Caco-2 (cell line): ENCODE data around the gene ZNF264. TPM values are rescaled to one million over a fixed set of nuclear protein-coding genes. Genes with fewer than 3 reads are reported as not detected.

Source experiments
- BruUV-seq: library from RNA; stranded (reverse); fragments of 400-500 nt; replicated peaks from 2 replicates; lab custom pipeline; 2021; lab: Mats Ljungman, UMichigan
- CTCF ChIA-PET: fragments of 300-600 bp; sonication (Branson Sonifier 250); formaldehyde crosslinking; loops from one replicate; lab custom pipeline; 2022; ENCODE audit warnings: antibody characterized with exemption; lab: Charles Lee
- POLR2A ChIA-PET: fragments of 300-600 bp; sonication (Branson Sonifier 250); formaldehyde crosslinking; loops from one replicate; lab custom pipeline; 2022; ENCODE audit warnings: antibody characterized with exemption; lab: Charles Lee
- DNase-seq, 2 experiments: peaks; one replicate each; pipeline versions ENCODE4 v3.0.0 to v3.0.0-alpha.2; 2020 to 2022
- H3K27me3 ChIP-seq: replicated peaks from 2 replicates; pipeline ENCODE4 v1.6.0; 2011; ENCODE audit warnings: low read length; ENCODE audit not compliant: control insufficient read depth, insufficient read depth
- H3K36me3 ChIP-seq: 2 replicates; pipeline ENCODE4 v1.5.1; 2011; ENCODE audit warnings: low read length; ENCODE audit not compliant: control insufficient read depth, insufficient read depth
- H3K4me1 ChIP-seq: fragments of 250-450 bp; sonication (Bioruptor Pico); 2 replicates; pipeline ENCODE4 v1.5.1; 2020; ENCODE audit warnings: mild to moderate bottlenecking
- H3K4me3 ChIP-seq: 2 replicates; pipeline ENCODE4 v1.5.1; 2011; ENCODE audit warnings: low read depth, mild to moderate bottlenecking, control low read depth, low read length
- H3K9me3 ChIP-seq: fragments of 250-450 bp; sonication (Bioruptor Pico); 2 replicates; pipeline ENCODE4 v1.5.1; 2020; ENCODE audit warnings: mild to moderate bottlenecking, moderate library complexity
- H3K27ac Mint-ChIP-seq: one replicate; pipeline ENCODE4 v1.8.0; 2022; ENCODE audit warnings: mixed read lengths; ENCODE audit not compliant: unreplicated experiment
- H3K27me3 Mint-ChIP-seq: one replicate; pipeline ENCODE4 v1.8.0; 2022; ENCODE audit warnings: mixed read lengths; ENCODE audit not compliant: insufficient read depth, unreplicated experiment
- H3K36me3 Mint-ChIP-seq: one replicate; pipeline ENCODE4 v1.8.0; 2022; ENCODE audit warnings: mild to moderate bottlenecking, mixed read lengths; ENCODE audit not compliant: insufficient read depth, unreplicated experiment
- H3K4me1 Mint-ChIP-seq: one replicate; pipeline ENCODE4 v1.8.0; 2022; ENCODE audit warnings: low read depth, mixed read lengths; ENCODE audit not compliant: unreplicated experiment
- H3K4me3 Mint-ChIP-seq: one replicate; pipeline ENCODE4 v1.8.0; 2022; ENCODE audit warnings: mild to moderate bottlenecking, moderate library complexity, mixed read lengths; ENCODE audit not compliant: unreplicated experiment
- H3K9me3 Mint-ChIP-seq: one replicate; pipeline ENCODE4 v1.8.0; 2022; ENCODE audit warnings: mixed read lengths; ENCODE audit not compliant: unreplicated experiment
- intact Hi-C: fragments of 100-400 bp; cut with micrococcal nuclease; formaldehyde crosslinking; loops from one replicate; pipeline ENCODE4 v1.10.0; 2022; ENCODE audit not compliant: unreplicated experiment
- total RNA-seq: library from RNA; stranded (reverse); gene quantifications from 2 replicates; pipeline ENCODE4 v1.2.3, GENCODE V29; 2022
- TF ChIP-seq, protein P1 (sequence below), 2 experiments: fragments of 200-600 bp in 1 of 2; IDR thresholded peaks; 1 replicate in 1 of 2; 2 replicates in 1 of 2; pipeline versions ENCODE4 v1.5.1 to v1.8.0; 2011 to 2022; ENCODE audit warnings: antibody characterized with exemption in 1 of 2, control low read depth in 1 of 2, inconsistent platforms in 1 of 2, low read depth in 1 of 2, low read length in 1 of 2, mild to moderate bottlenecking in 1 of 2, moderate library complexity in 1 of 2; ENCODE audit not compliant: insufficient read depth in 1 of 2, severe bottlenecking in 1 of 2, unreplicated experiment in 1 of 2

Gene ZNF264
- total RNA-seq, 1 experiment from 2014 or later = 24.9 TPM

DNA sequence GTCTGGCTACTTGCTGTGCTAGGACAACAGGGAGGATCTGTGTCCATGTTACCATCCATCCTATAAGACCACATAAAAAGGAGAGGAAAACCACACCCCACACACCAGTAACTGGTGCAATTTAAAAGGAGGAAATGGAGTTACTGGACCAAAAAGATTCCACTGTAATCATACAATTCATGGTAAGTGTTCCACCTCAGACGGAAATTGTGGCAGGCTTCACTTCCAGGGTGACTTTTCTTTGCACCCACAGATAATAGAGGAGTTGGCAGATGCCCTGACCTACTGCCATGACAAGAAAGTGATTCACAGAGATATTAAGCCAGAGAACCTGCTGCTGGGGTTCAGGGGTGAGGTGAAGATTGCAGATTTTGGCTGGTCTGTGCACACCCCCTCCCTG, 41.9 kb downstream of the ZNF264 start:
- Mint-ChIP-seq H3K4me3 (no peak overlapping the region), H3K27ac (no peak overlapping the region), H3K36me3 (peaks cover 4% of the 10 kb centered on the region), H3K9me3 (no peaks in the 10 kb centered on the region), H3K27me3 (no peaks in the 10 kb centered on the region), H3K4me1 (no peaks in the 10 kb centered on the region)
- Histone ChIP-seq H3K27me3 (no peaks in the 10 kb centered on the region), H3K4me1 (no peaks in the 10 kb centered on the region), H3K36me3 (no peaks in the 10 kb centered on the region), H3K9me3 (no peaks in the 10 kb centered on the region), H3K4me3 (no peak overlapping the region)
- TF ChIP-seq, protein P1, sequence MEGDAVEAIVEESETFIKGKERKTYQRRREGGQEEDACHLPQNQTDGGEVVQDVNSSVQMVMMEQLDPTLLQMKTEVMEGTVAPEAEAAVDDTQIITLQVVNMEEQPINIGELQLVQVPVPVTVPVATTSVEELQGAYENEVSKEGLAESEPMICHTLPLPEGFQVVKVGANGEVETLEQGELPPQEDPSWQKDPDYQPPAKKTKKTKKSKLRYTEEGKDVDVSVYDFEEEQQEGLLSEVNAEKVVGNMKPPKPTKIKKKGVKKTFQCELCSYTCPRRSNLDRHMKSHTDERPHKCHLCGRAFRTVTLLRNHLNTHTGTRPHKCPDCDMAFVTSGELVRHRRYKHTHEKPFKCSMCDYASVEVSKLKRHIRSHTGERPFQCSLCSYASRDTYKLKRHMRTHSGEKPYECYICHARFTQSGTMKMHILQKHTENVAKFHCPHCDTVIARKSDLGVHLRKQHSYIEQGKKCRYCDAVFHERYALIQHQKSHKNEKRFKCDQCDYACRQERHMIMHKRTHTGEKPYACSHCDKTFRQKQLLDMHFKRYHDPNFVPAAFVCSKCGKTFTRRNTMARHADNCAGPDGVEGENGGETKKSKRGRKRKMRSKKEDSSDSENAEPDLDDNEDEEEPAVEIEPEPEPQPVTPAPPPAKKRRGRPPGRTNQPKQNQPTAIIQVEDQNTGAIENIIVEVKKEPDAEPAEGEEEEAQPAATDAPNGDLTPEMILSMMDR (IDR thresholded peaks at IDR 0.05; ENCODE audit: insufficient read depth in 1 of 2, low read depth in 1 of 2, low read length in 1 of 2, severe bottlenecking in 1 of 2, unreplicated experiment in 1 of 2) = no peak
- intact Hi-C loops = no loop called here
- CTCF ChIA-PET = no interaction called here
- DNase-seq = no peak
- BruUV-seq = no TSS peak
- POLR2A ChIA-PET = no interaction called here

DNA sequence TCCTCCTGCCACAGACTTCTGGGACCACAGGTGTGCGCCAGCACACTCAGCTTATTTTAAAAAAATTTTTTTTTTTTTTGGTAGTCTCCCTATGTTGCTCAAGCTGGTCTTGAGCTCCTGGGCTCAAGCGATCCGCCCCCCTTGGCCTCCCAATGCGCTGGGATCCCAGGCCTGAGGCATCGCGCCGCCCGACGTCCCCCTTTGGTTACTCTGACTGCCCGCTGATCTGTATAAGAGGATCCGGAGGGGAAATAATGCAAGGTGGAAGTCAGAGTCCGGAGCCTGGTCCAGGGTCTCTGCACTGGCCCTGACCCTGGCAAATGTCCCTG, 48.6 kb downstream of the ZNF264 start:
- Mint-ChIP-seq H3K4me3 (peak overlapping the region; percentile 75), H3K27me3 (no peaks in the 10 kb centered on the region), H3K4me1 (no peaks in the 10 kb centered on the region), H3K27ac (peak overlapping the region; percentile 90), H3K9me3 (no peaks in the 10 kb centered on the region), H3K36me3 (peaks cover 19% of the 10 kb centered on the region)
- intact Hi-C loops = loop anchor here (1.0 kb wide), 2 partner anchors 40 to 123 kb away; partner anchors contain the start of genes TRAPPC2B, ZNF460 and ZNF547
- TSS peak; percentile 57 for BruUV-seq
- Histone ChIP-seq H3K27me3 (no peaks in the 10 kb centered on the region), H3K36me3 (no peaks in the 10 kb centered on the region; the same call in 1 of the 2 replicates), H3K4me1 (peaks cover 7% of the 10 kb centered on the region; the same call in 1 of the 2 replicates), H3K4me3 (peak overlapping the region; percentile 77), H3K9me3 (no peaks in the 10 kb centered on the region)
- TF ChIP-seq, protein P1 (IDR thresholded peaks at IDR 0.05; ENCODE audit: insufficient read depth in 1 of 2, low read depth in 1 of 2, low read length in 1 of 2, severe bottlenecking in 1 of 2, unreplicated experiment in 1 of 2) = no peak
- ChIA-PET CTCF (interaction anchor here (0.6 kb wide), 1 partner anchor 12 kb away, joined by 3 read pairs; no protein-coding TSS in a partner anchor), POLR2A (interaction anchor here (1.0 kb wide), 2 partner anchors 33 to 1122 kb away, joined by 3 to 4 read pairs; partner anchors contain the start of gene ZNF497)
- DNase-seq = no peak

DNA sequence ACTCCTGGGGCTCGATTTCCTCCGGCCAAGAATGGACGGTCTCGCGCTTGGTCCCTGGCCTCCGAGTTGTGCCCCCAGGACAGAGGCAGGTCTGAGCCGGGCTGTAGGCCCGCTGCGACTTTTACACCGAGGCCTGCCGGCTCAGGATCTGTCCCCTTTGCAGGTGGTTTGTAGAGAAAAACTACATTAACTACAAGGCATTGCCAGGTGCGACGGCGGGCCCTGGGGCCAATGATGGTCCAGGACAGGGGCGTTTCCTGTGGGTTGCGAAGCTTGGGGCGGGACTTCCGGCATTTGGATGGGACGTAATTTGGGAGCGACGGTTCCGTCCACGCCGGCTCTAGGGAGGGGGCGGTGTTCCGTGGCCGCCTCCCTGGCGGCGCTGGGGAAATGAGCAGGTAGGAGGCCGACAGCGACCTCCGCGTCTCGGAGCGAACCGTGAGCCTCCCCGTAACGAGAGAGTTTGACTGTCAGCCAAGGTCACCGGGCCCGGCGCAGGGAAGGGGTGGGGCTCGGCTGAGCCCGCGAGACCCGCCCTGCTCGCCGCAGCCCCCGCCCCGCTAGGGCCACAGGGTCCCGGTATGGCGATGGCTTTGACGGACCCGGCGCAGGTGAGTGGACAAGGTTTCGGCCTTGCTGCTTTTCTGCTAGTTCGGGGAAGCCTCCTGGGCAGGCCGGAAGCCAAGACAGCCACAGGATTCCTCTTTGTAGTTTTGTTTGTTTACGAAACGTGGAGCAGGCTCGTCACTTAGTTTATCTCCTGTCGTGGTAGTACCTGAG, 49.2 kb downstream of the ZNF264 start, which contains the start of gene ZNF805:
Gene ZNF805, plus strand, starts transcription at position 322 of the 780 bp plus-strand sequence. Its CDS starts 260 bp downstream, at position 582.
- ChIA-PET POLR2A (interaction anchor here (1.0 kb wide), 2 partner anchors 33 to 1122 kb away, joined by 3 to 4 read pairs; partner anchors contain the start of gene ZNF497), CTCF (interaction anchor here (0.6 kb wide), 1 partner anchor 12 kb away, joined by 3 read pairs; no protein-coding TSS in a partner anchor)
- Mint-ChIP-seq H3K9me3 (no peaks in the 10 kb centered on the region), H3K27me3 (no peaks in the 10 kb centered on the region), H3K27ac (peak within 1 kb of the TSS; percentile 90), H3K4me3 (peak within 1 kb of the TSS; percentile 75), H3K36me3 (peaks cover 24% of the 10 kb centered on the region), H3K4me1 (no peaks in the 10 kb centered on the region)
- Histone ChIP-seq H3K4me3 (peak within 1 kb of the TSS; percentile 77), H3K9me3 (no peaks in the 10 kb centered on the region), H3K4me1 (peaks cover 7% of the 10 kb centered on the region; the same call in 1 of the 2 replicates), H3K36me3 (no peaks in the 10 kb centered on the region; the same call in 1 of the 2 replicates), H3K27me3 (no peaks in the 10 kb centered on the region)
- DNase-seq = peak; percentile 96 to 97
- TF ChIP-seq, protein P1 (IDR thresholded peaks at IDR 0.05; ENCODE audit: insufficient read depth in 1 of 2, low read depth in 1 of 2, low read length in 1 of 2, severe bottlenecking in 1 of 2, unreplicated experiment in 1 of 2) = no peak
- intact Hi-C loops = loop anchor here (1.0 kb wide), 2 partner anchors 40 to 123 kb away; partner anchors contain the start of genes TRAPPC2B, ZNF460 and ZNF547
- TSS peak; percentile 51 for BruUV-seq
